Mesenchymal stem cell (in vitro differentiated cells and primary cell): ENCODE results near the gene ZDHHC14.
A peak's percentile ranks its signal among the peaks of the same experiment; 100 is the strongest.

Source experiments
- DNase-seq: peaks from one replicate; pipeline ENCODE4 v3.0.0-alpha.2; 2013
- H2AFZ ChIP-seq: one replicate; pipeline ENCODE4 v1.6.1; 2013; ENCODE audit warnings: low read depth, mild to moderate bottlenecking, control low read depth, inconsistent platforms, low read length, moderate library complexity
- H2AK5ac ChIP-seq: 2 replicates; pipeline ENCODE4 v1.6.1; 2013; ENCODE audit warnings: low read length, moderate library complexity, mild to moderate bottlenecking, inconsistent platforms; ENCODE audit not compliant: severe bottlenecking
- H2BK120ac ChIP-seq: one replicate; pipeline ENCODE4 v1.6.1; 2013; ENCODE audit warnings: low read depth, mild to moderate bottlenecking, inconsistent platforms, low read length, moderate library complexity
- H2BK12ac ChIP-seq, 2 experiments: one replicate each; pipeline ENCODE4 v1.6.1; 2013; ENCODE audit warnings: inconsistent platforms in 2 of 2, low read length in 2 of 2, mild to moderate bottlenecking in 2 of 2, moderate library complexity in 2 of 2, control low read depth in 1 of 2
- H2BK15ac ChIP-seq: one replicate; pipeline ENCODE4 v1.6.1; 2013; ENCODE audit warnings: mild to moderate bottlenecking, low read depth, inconsistent platforms; ENCODE audit not compliant: poor library complexity, severe bottlenecking
- H2BK5ac ChIP-seq: 2 replicates; pipeline ENCODE4 v1.6.1; 2013; ENCODE audit warnings: low read depth, mild to moderate bottlenecking, low read length, control low read depth, inconsistent platforms; ENCODE audit not compliant: poor library complexity, severe bottlenecking
- H3K14ac ChIP-seq, 2 experiments: one replicate each; pipeline ENCODE4 v1.6.1; 2013; ENCODE audit warnings: inconsistent platforms in 2 of 2, low read length in 2 of 2, control low read depth in 1 of 2, mild to moderate bottlenecking in 1 of 2, moderate library complexity in 1 of 2
- H3K18ac ChIP-seq, 2 experiments: one replicate each; pipeline ENCODE4 v1.6.1; 2013; ENCODE audit warnings: inconsistent platforms in 2 of 2, low read length in 2 of 2, control low read depth in 1 of 2, low read depth in 1 of 2, mild to moderate bottlenecking in 1 of 2
- H3K23ac ChIP-seq, 2 experiments: one replicate each; pipeline ENCODE4 v1.6.1; 2013; ENCODE audit warnings: inconsistent platforms in 2 of 2, low read length in 2 of 2, mild to moderate bottlenecking in 2 of 2, moderate library complexity in 2 of 2, control low read depth in 1 of 2
- H3K27ac ChIP-seq: 2 replicates; pipeline ENCODE4 v1.5.1; 2013; ENCODE audit warnings: mild to moderate bottlenecking, moderate library complexity, low read length, control low read depth, inconsistent platforms; ENCODE audit not compliant: poor library complexity, severe bottlenecking
- H3K27me3 ChIP-seq, 2 experiments: 2 replicates each; pipeline versions ENCODE4 v1.6.1 to v1.7.0; 2013; ENCODE audit warnings: low read length in 2 of 2, mild to moderate bottlenecking in 2 of 2, moderate library complexity in 2 of 2, control low read depth in 1 of 2, inconsistent platforms in 1 of 2; ENCODE audit not compliant: control insufficient read depth in 1 of 2, insufficient read depth in 1 of 2
- H3K36me3 ChIP-seq, 2 experiments: 2 replicates each; pipeline versions ENCODE4 v1.6.1 to v1.7.0; 2013; ENCODE audit warnings: low read length in 2 of 2, control low read depth in 1 of 2, inconsistent platforms in 1 of 2, low read depth in 1 of 2, mild to moderate bottlenecking in 1 of 2; ENCODE audit not compliant: insufficient read depth in 2 of 2, control insufficient read depth in 1 of 2
- H3K4ac ChIP-seq, 2 experiments: one replicate each; pipeline ENCODE4 v1.6.1; 2013; ENCODE audit warnings: inconsistent platforms in 2 of 2, low read length in 2 of 2, mild to moderate bottlenecking in 2 of 2, moderate library complexity in 2 of 2, control low read depth in 1 of 2, low read depth in 1 of 2
- H3K4me1 ChIP-seq: 2 replicates; pipeline ENCODE4 v1.6.1; 2013; ENCODE audit warnings: low read depth, low read length, control low read depth; ENCODE audit not compliant: control insufficient read depth, insufficient read depth
- H3K4me2 ChIP-seq: 2 replicates; pipeline ENCODE4 v1.6.1; 2013; ENCODE audit warnings: low read length, mild to moderate bottlenecking, inconsistent platforms; ENCODE audit not compliant: poor library complexity, severe bottlenecking
- H3K4me3 ChIP-seq, 2 experiments: 2 replicates each; pipeline versions ENCODE4 v1.5.1 to v1.7.0; 2013; ENCODE audit warnings: low read length in 2 of 2, mild to moderate bottlenecking in 2 of 2, control low read depth in 1 of 2, low read depth in 1 of 2; ENCODE audit not compliant: insufficient read depth in 1 of 2
- H3K79me1 ChIP-seq: replicated peaks from 2 replicates; pipeline ENCODE4 v1.6.1; 2013; ENCODE audit warnings: mild to moderate bottlenecking, control low read depth, low read length, inconsistent platforms; ENCODE audit not compliant: poor library complexity, severe bottlenecking
- H3K9ac ChIP-seq: 2 replicates; pipeline ENCODE4 v1.7.0; 2013; ENCODE audit warnings: mild to moderate bottlenecking, low read length, moderate library complexity
- H3K9me3 ChIP-seq: 2 replicates; pipeline ENCODE4 v1.7.0; 2013; ENCODE audit warnings: mild to moderate bottlenecking, low read length; ENCODE audit not compliant: control insufficient read depth
- H4K8ac ChIP-seq: one replicate; pipeline ENCODE4 v1.6.1; 2013; ENCODE audit warnings: inconsistent platforms, mild to moderate bottlenecking, low read length, moderate library complexity
- H4K91ac ChIP-seq: one replicate; pipeline ENCODE4 v1.6.1; 2013; ENCODE audit warnings: mild to moderate bottlenecking, low read length, inconsistent platforms
- WGBS: methylation state at CpG from one replicate; pipeline ENCODE4 v1.1.7; 2013; ENCODE audit warnings: mixed read lengths; 5-methylcytosine and 5-hydroxymethylcytosine counted together

The ZDHHC14 gene

GRCh38 chr6:157443066-157443800, 62.2 kb downstream of the ZDHHC14 start:
- Histone ChIP-seq H3K9ac (no peak overlapping the region), H4K8ac (no peak overlapping the region), H4K91ac (no peak overlapping the region), H3K23ac (no peak overlapping the region), H2BK5ac (no peak overlapping the region), H3K4me2 (no peak overlapping the region), H3K9me3 (no peaks in the 10 kb centered on the region), H3K18ac (no peak overlapping the region), H3K4me1 (peaks cover 6% of the 10 kb centered on the region), H3K27me3 (no peaks in the 10 kb centered on the region), H3K36me3 (no peaks in the 10 kb centered on the region), H2BK12ac (no peak overlapping the region), H3K14ac (no peak overlapping the region), H3K27ac (peak overlapping the region; percentile 87), H3K4me3 (no peak overlapping the region), H2AFZ (no peak overlapping the region), H2AK5ac (peak overlapping the region; percentile 86), H3K4ac (no peak overlapping the region), H2BK15ac (no peak overlapping the region), H3K79me1 (peaks cover 3% of the 10 kb centered on the region), H2BK120ac (no peak overlapping the region)
- peak; percentile 65 for DNase-seq
- WGBS = 87% methylated on average over 4 of the region's 6 CpGs

- no peaks in the 10 kb centered on the region for H3K27me3 ChIP-seq
- no peak overlapping the region for H2AK5ac ChIP-seq
- no peaks in the 10 kb centered on the region for H3K36me3 ChIP-seq
- no peak overlapping the region for H2BK120ac ChIP-seq
- H3K18ac ChIP-seq = no peak overlapping the region
- H2AFZ ChIP-seq = no peak overlapping the region
- no peak overlapping the region for H3K4ac ChIP-seq
- no peak overlapping the region for H3K4me2 ChIP-seq
- peak overlapping the region; percentile 56 for H3K9ac ChIP-seq
- no peak for DNase-seq
- H2BK12ac ChIP-seq = no peak overlapping the region
- no peak overlapping the region for H2BK15ac ChIP-seq
- H2BK5ac ChIP-seq = no peak overlapping the region
- no peak overlapping the region for H3K27ac ChIP-seq
- no peak overlapping the region for H4K8ac ChIP-seq
- H4K91ac ChIP-seq = no peak overlapping the region
- H3K4me3 ChIP-seq = peak overlapping the region in 1 of 2 experiments; percentile 35
- H3K4me1 ChIP-seq = peaks cover 6% of the 10 kb centered on the region
- no peak overlapping the region for H3K14ac ChIP-seq
- 89% methylated on average over 7 of the region's 10 CpGs for WGBS
- no peak overlapping the region for H3K23ac ChIP-seq
- peaks cover 6% of the 10 kb centered on the region for H3K79me1 ChIP-seq
- no peaks in the 10 kb centered on the region for H3K9me3 ChIP-seq
Observed at GRCh38 chr6:157445277-157446009, 64.5 kb downstream of the ZDHHC14 start.

GRCh38 chr6:157447735-157448134, 66.7 kb downstream of the ZDHHC14 start:
- no peak overlapping the region for H2BK120ac ChIP-seq
- H2BK5ac ChIP-seq = no peak overlapping the region
- H3K36me3 ChIP-seq = no peaks in the 10 kb centered on the region
- H3K23ac ChIP-seq = no peak overlapping the region
- no peak overlapping the region for H2AK5ac ChIP-seq
- H3K14ac ChIP-seq = no peak overlapping the region
- no peak overlapping the region for H3K18ac ChIP-seq
- H3K4me2 ChIP-seq = no peak overlapping the region
- H4K91ac ChIP-seq = no peak overlapping the region
- no peak overlapping the region for H3K4me3 ChIP-seq
- H4K8ac ChIP-seq = no peak overlapping the region
- H2AFZ ChIP-seq = no peak overlapping the region
- 100% methylated on average over 1 of the region's 3 CpGs for WGBS
- H2BK15ac ChIP-seq = no peak overlapping the region
- no peak overlapping the region for H2BK12ac ChIP-seq
- H3K27ac ChIP-seq = no peak overlapping the region
- H3K9ac ChIP-seq = no peak overlapping the region
- no peak for DNase-seq
- H3K27me3 ChIP-seq = no peaks in the 10 kb centered on the region
- no peak overlapping the region for H3K4ac ChIP-seq
- no peaks in the 10 kb centered on the region for H3K9me3 ChIP-seq
- H3K4me1 ChIP-seq = peaks cover 4% of the 10 kb centered on the region
- peaks cover 9% of the 10 kb centered on the region for H3K79me1 ChIP-seq

GRCh38 chr6:157449610-157450009, 68.6 kb downstream of the ZDHHC14 start:
- Histone ChIP-seq H3K18ac (no peak overlapping the region), H3K4me3 (no peak overlapping the region)
- WGBS = 73% methylated on average over 5 of the region's 6 CpGs

More at GRCh38 chr6:157449610-157450009, 68.6 kb downstream of the ZDHHC14 start:
- H3K27ac ChIP-seq = peak overlapping the region; percentile 52
- peaks cover 9% of the 10 kb centered on the region for H3K79me1 ChIP-seq
- no peaks in the 10 kb centered on the region for H3K36me3 ChIP-seq
- H3K9ac ChIP-seq = no peak overlapping the region
- no peak for DNase-seq
- no peak overlapping the region for H3K4ac ChIP-seq
- peaks cover 2% of the 10 kb centered on the region for H3K4me1 ChIP-seq
- no peak overlapping the region for H3K4me2 ChIP-seq
- H4K8ac ChIP-seq = no peak overlapping the region
- no peak overlapping the region for H2AK5ac ChIP-seq
- H3K14ac ChIP-seq = no peak overlapping the region
- no peak overlapping the region for H2BK5ac ChIP-seq
- H2BK120ac ChIP-seq = no peak overlapping the region
- H2BK12ac ChIP-seq = no peak overlapping the region
- H2AFZ ChIP-seq = no peak overlapping the region
- H2BK15ac ChIP-seq = no peak overlapping the region
- no peak overlapping the region for H3K23ac ChIP-seq
- no peaks in the 10 kb centered on the region for H3K9me3 ChIP-seq
- no peaks in the 10 kb centered on the region for H3K27me3 ChIP-seq
- no peak overlapping the region for H4K91ac ChIP-seq
